GF-D8 (cell line): ENCODE measurements around the gene OXSR1.
A peak's percentile ranks its signal among the peaks of the same experiment; 100 is the strongest.
"Not testable (repeated sequence)": the region's sequence is repeated elsewhere in the genome, so short reads cannot be mapped to it uniquely, and the experiment has no call there.

Source experiments
- DNase-seq: peaks from one replicate; lab custom pipeline; 2025; lab: John Stamatoyannopoulos, UW

Gene OXSR1

DNA sequence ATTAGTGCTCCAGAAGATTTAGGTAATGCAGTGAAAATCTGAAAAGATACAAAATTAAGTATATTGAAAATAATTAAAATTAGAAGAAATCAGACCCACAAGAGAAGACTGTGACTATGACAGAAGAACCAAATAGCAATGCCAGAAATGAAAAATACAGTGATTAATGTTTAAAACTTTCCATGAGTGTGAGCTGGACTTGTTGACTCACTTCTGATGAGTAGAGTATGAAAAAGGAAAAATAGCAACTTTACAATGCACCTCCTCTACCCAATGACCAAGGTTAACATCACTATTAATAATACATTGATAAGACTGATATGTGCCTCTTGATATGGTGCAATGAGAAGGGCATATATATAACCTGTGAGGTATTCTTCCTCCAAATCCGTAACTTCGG, 60.9 kb downstream of the OXSR1 start:
- no peak for DNase-seq

GRCh38 chr3:38227989-38228388, 62.7 kb downstream of the OXSR1 start:
- DNase-seq = no peak

GRCh38 chr3:38229036-38229435, 63.7 kb downstream of the OXSR1 start:
- no peak for DNase-seq

DNA sequence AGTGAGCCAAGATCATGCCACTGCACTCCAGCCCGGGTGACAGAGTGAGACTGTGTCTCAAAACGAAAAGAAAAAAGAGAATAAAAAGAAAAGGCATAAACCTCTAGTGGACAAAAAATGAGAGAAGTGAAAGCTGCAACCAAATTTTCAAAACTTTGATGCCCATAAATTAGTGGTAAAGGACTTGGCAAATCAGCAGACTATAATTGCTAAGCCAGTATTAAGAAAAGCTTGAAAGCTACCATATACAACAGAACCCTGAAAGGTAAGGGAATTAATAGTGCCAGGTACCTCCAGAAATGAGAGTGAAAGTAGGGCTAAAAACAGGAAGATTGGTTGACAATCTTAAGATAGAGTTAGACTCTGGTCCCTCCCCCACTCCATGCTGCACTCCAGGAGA, 67.4 kb downstream of the OXSR1 start:
- no peak for DNase-seq

GRCh38 chr3:38235466-38235865, 70.1 kb downstream of the OXSR1 start:
- no peak for DNase-seq

DNA sequence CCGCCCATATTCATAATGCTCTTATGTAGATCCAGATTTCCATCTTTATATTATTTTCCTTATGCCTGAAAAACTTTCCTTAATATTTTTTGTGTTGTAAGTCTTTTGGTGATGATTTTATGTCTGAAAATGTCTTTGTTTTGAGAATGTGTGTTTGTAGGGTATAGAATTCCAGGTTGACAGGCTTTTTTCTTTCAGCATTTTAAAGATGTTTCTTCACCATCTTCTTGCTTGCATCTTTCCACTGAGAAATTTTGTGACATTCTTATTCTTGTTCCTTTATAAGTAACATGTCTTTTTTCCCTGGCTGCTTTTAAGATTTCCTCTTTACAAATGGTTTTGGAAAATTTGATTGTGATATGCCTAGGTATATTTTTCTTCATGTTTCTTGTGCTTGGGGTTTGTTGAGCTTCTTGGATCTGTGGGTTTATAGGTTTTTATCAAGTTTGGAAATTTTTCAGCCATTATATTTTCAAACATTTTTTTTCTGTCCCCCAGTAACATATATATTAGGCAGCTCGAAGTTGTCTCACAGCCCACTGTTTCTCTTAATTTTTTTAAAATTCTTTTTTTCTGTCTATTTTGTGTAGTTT, 73.2 kb downstream of the OXSR1 start:
- no peak for DNase-seq

GRCh38 chr3:38242812-38243211, 77.5 kb downstream of the OXSR1 start:
- not testable (repeated sequence) for DNase-seq

- no peak for DNase-seq
Observed at GRCh38 chr3:38245930-38246329, 80.6 kb downstream of the OXSR1 start.

DNA sequence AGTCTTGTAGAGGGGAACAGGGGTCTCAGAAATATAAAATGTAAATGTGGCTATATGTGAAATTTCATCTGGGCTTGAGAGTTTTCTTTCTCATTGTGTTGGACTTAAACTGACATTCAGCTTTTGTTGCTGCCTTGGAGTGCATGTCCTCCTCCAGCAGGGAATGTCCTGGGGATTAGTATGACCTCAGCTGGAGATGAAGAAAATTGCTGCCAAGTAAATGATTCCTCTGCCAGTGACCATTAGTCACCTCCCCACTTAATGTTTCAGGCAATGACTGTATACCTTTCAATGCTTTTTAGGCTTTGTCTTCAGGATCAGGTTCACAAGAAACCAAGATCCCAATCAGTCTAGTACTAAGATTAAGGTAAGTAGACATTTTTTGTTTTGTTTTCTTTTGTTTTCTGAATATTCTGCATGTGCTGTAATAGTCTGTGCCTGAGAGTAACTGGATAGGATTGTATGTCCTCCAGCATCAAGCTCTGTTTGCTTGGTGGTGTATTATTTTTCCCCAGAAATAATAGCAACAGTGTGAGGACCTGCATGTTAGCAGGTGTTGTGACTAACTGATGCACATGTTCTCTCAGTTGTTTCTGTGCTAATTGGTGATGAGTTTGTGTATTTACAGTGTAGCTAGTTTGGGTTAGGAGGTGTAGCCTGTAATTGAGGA, 82.2 kb downstream of the OXSR1 start:
- no peak for DNase-seq

DNA sequence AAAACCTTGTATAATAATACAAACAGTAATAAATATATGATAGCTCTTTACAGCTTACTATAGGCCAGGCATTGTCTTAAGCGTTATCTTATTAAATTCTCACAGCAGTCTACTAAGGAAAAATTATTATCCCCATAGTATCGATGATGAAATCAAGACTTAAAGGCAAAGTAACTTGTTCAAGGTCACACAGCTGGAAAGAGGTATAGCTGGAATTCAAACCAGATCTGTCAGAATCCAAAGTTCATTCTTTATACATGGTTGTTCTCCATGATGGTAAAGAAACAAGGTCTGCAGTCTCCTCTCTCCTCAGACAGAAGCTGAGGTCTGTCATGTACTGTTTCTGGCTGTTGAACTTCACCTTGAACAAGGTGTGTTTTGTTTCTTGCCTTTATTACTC, 84.9 kb downstream of the OXSR1 start:
- no peak for DNase-seq

DNA sequence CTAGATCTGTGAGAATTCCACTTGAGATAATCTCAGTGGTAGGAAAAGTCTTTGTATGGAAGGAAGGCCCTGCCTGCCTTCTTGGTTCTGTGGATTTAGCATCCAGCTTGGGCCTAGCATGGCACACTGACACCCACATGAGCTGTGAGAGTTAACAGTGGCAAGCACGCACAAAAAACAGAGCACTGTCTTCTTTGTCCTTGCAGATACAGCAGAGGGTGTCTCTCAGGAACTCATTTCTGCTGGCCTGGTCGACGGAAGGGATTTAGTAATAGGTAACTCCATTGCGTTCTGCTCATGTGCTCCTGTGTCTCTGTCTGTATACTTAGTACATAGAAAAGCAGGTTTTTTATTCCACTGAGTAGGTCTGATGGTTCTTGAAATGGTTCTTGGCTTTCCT, 85.9 kb downstream of the OXSR1 start:
- DNase-seq = no peak

- DNase-seq = no peak
Observed at GRCh38 chr3:38253704-38254103, 88.4 kb downstream of the OXSR1 start.

- no peak for DNase-seq
Observed at GRCh38 chr3:38254872-38255271, 89.5 kb downstream of the OXSR1 start.

GRCh38 chr3:38255627-38256026, 90.3 kb downstream of the OXSR1 start:
- DNase-seq = no peak

GRCh38 chr3:38257583-38257982, 92.2 kb downstream of the OXSR1 start:
- no peak for DNase-seq

DNA sequence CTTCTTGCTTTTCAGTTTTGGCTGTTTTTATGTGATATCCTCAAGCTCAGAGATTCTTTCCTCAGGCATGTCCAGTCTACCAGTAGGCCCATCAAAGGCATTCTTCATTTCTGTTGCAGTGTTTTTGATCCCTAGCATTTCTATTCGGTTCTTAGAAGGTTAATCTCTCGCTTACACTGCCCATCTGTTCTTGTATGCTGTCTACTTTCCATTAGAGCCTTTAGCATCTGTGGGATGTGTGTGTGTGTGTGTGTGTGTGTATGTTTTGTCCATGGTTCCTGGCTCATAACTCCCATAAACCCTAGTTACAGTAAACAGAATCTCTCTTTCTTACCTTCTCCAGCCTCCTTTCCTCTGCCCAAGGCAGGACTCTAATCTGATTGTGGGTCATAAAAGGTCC, 95.1 kb downstream of the OXSR1 start:
- no peak for DNase-seq

DNA sequence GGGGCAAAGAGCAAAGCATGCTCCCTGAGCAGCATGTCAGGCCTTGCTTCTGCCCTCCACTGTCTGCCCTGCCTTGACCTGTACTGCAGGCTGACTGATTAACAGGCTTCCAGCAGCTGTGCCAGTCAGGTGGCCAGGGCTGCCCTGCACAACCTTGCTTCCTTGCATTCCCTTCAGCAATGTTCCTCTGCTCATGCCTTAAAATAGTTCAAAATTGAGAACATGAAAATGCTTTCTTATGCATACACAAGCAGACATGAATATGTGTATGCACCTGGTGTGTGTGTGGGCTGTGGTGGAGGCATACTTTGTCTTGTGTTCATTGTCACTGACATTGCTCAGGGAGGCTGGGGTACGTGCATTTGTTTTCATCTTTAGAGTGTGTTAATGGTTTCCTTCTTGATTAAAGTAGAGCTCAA, 99.0 kb downstream of the OXSR1 start:
- DNase-seq = no peak

DNA sequence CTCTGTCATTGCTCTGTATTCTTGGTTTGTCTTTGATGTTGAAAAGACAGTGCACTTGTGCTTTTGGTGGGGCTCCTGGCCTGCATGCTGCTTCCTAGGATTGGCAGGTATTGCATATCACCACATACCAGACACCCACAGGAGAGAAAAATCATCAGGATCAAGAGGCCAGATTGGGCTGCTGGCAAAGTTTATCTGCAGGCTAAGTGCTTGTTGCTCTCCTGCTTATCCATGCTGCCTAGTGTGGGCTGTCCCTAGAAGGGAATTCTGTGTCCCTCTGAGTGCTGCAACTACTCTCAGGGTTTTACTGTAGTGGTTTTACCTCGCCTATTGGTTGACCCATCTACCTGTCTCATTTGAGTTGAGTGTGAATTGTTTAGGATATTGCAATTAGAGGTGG, 99.4 kb downstream of the OXSR1 start:
- no peak for DNase-seq

GRCh38 chr3:38265604-38266307, 100.4 kb downstream of the OXSR1 start, which contains the start of gene SLC22A13:
Gene SLC22A13 (plus strand): TSS chr3:38265812. CDS start chr3:38265861, 49 bp downstream.
- no peak for DNase-seq

DNA sequence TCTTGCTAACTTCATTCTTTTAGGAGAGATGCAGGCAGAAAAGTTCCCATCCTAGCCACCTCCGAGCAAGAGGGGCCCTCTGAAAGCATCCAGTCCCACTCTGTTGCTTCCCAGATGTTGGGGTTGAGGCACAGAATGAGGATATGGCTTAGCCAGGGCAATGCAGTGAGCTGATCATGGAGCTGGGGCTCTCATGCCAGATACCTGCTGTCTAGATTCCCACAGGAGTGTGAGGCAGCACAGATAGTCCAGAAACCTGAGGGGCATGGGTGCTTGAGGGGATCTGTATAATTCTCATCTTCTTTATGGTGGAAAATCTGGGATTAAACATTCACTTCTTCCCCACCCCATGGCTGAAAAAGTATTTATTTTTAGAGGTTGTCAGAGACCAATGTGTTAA, 101.5 kb downstream of the OXSR1 start:
- DNase-seq = no peak

- no peak for DNase-seq
Observed at GRCh38 chr3:38267662-38268061, 102.3 kb downstream of the OXSR1 start.

DNA sequence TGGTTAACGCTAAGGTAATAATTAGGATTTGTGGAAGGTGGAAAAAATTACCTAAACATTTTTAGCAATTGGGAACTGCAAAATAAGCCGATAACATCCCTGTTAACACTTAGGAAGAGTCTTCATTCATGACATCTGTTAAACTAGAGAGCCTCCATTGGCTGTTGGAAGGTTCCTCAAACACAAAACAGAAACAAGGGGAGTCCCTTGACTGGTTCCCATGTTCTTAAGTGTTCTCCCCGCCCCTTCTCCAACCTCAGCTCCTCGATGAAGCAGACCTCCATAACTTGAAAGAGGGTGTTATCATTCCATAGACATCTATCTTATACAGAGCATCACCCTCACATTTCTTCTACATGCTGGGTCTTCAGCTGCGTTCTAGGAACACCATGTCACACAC, 102.8 kb downstream of the OXSR1 start:
- no peak for DNase-seq

DNA sequence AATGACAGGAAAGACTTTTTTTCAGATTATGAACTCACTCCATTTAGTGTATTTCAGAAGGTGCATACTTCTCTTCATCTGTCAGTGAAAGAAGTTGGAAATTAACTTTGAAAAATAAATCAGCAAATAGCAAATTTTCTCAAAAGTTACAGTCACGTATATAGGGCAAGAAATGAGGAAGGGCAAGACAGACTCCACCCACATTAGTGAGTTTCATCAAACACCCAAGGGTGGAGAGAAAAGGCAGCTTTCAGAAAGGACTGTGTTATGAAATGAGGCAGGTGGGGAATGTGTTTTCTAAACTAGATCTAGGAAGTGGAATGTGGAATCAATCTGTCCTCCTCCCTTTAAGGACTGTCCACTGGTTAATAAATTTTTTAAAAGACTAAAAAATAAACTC, 103.2 kb downstream of the OXSR1 start:
- DNase-seq = peak; percentile 20
